ENCODE results near the gene SP5.
"Not testable (repeated sequence)": the region's sequence is repeated elsewhere in the genome, so short reads cannot be mapped to it uniquely, and the experiment has no call there.

Gene SP5

DNA sequence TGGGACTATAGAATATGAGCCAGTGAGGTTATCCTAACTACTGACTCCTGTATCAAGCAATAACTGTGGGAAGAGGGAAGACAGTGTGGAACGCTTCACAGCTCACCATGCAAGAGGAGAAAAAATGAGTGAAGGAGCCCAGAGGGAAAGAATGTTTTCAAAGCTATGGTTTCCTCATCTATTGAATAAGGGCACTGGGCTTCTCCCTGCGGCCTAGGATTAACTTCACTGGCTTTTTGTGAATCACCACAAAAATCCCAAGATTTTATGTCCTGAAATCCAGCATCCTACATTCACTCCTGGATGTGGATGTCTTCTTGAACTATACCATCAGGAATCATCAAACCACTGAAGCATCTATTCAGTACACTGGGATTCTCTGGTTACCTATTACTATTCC is 44.5 kb upstream of the SP5 start:
- no peak overlapping the region for H3K4me3 ChIP-seq (ENCODE audit: low read length)

DNA sequence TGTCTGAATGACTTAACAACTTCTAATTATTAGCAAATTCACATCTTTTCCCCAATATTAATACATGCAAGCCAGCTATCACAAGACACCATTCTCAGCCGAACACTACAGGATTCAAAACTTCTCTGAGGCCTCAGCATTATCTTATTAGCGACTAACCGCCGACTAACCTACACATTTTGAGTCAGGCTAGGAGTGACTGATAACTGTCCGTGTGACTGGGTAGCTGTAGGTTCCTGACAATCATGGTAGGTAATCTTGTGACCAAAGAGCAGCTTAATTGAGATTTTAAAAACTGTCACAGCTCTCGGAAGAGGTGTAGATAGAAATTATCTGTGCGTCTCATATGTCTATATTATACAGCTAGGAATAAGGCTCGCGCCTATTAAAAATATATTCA is 44.1 kb upstream of the SP5 start:
- 0 out of 2 replicates have a peak, but pooled peaks cover 2% of the 10 kb centered on the region for H3K27me3 ChIP-seq (ENCODE audit: control insufficient read depth, low read length)
- H3K79me2 ChIP-seq (ENCODE audit: control insufficient read depth, low read length): no peaks in the 10 kb centered on the region
- H3K4me2 ChIP-seq (ENCODE audit: low read length): no peak overlapping the region
- H3F3A ChIP-seq (ENCODE audit: control insufficient read depth, insufficient read depth): no peaks in the 10 kb centered on the region
- H3K9me3 ChIP-seq (ENCODE audit: control insufficient read depth, insufficient read depth, low read length): no peaks in the 10 kb centered on the region
- TF ChIP-seq EZH2phosphoT487 (IDR thresholded peaks at IDR 0.05; ENCODE audit: borderline replicate concordance, low read length): no peak
- TF ChIP-seq, protein P1, sequence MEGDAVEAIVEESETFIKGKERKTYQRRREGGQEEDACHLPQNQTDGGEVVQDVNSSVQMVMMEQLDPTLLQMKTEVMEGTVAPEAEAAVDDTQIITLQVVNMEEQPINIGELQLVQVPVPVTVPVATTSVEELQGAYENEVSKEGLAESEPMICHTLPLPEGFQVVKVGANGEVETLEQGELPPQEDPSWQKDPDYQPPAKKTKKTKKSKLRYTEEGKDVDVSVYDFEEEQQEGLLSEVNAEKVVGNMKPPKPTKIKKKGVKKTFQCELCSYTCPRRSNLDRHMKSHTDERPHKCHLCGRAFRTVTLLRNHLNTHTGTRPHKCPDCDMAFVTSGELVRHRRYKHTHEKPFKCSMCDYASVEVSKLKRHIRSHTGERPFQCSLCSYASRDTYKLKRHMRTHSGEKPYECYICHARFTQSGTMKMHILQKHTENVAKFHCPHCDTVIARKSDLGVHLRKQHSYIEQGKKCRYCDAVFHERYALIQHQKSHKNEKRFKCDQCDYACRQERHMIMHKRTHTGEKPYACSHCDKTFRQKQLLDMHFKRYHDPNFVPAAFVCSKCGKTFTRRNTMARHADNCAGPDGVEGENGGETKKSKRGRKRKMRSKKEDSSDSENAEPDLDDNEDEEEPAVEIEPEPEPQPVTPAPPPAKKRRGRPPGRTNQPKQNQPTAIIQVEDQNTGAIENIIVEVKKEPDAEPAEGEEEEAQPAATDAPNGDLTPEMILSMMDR (IDR thresholded peaks at IDR 0.05; ENCODE audit: low read depth, low read length, poor library complexity, severe bottlenecking): no peak
- H3K9me2 ChIP-seq (replicated peaks; ENCODE audit: control insufficient read depth, low read length): no peaks in the 10 kb centered on the region
- no peak overlapping the region for H3K4me3 ChIP-seq (ENCODE audit: low read length)
- no peaks in the 10 kb centered on the region for H4K20me1 ChIP-seq (ENCODE audit: control insufficient read depth, insufficient read depth, low read depth, low read length)
- H3K36me3 ChIP-seq (ENCODE audit: control insufficient read depth, low read length): no peaks in the 10 kb centered on the region
- no peak overlapping the region for H3K27ac ChIP-seq (ENCODE audit: low read depth, low read length)
- no peaks in the 10 kb centered on the region for H3K4me1 ChIP-seq (ENCODE audit: control insufficient read depth, low read length)

More for the DNA sequence above, 44.5 kb upstream of the SP5 start:
- Histone ChIP-seq H3K27ac (ENCODE audit: low read depth, low read length) (no peak overlapping the region), H3K36me3 (ENCODE audit: control insufficient read depth, low read length) (no peaks in the 10 kb centered on the region), H3K9me2 (replicated peaks; ENCODE audit: control insufficient read depth, low read length) (no peaks in the 10 kb centered on the region), H3K79me2 (ENCODE audit: control insufficient read depth, low read length) (no peaks in the 10 kb centered on the region), H3F3A (ENCODE audit: control insufficient read depth, insufficient read depth) (no peaks in the 10 kb centered on the region), H3K27me3 (ENCODE audit: control insufficient read depth, low read length) (0 out of 2 replicates have a peak, but pooled peaks cover 2% of the 10 kb centered on the region), H3K4me2 (ENCODE audit: low read length) (no peak overlapping the region), H4K20me1 (ENCODE audit: control insufficient read depth, insufficient read depth, low read depth, low read length) (no peaks in the 10 kb centered on the region), H3K4me1 (ENCODE audit: control insufficient read depth, low read length) (no peaks in the 10 kb centered on the region), H3K9me3 (ENCODE audit: control insufficient read depth, insufficient read depth, low read length) (no peaks in the 10 kb centered on the region)
- TF ChIP-seq EZH2phosphoT487 (IDR thresholded peaks at IDR 0.05; ENCODE audit: borderline replicate concordance, low read length): no peak
- TF ChIP-seq, protein P1 (IDR thresholded peaks at IDR 0.05; ENCODE audit: low read depth, low read length, poor library complexity, severe bottlenecking): no peak

DNA sequence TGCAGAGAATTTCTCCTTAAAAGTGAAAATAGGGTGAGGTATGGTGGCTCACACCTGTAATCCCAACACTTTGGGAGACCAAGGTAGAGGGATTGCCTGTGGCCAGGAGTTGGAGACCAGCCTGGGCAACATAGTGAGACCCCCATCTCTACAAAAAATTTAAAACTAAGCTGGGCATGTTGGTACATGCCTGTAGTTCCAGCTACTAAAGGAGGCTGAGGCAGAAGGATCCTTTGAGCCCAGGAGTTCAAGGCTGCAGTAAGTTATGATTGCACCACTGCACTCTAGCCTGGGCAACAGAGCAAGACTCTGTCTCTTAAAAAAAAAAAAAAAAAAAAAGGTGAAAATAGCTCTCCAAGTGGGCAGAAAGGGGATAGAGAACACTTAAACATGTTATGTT is 40.9 kb upstream of the SP5 start:
- not testable (repeated sequence) for H3K4me3 ChIP-seq (ENCODE audit: low read length); H3K27ac ChIP-seq (ENCODE audit: low read depth, low read length); H3K36me3 ChIP-seq (ENCODE audit: control insufficient read depth, low read length); H3K9me3 ChIP-seq (ENCODE audit: control insufficient read depth, insufficient read depth, low read length); H3F3A ChIP-seq (ENCODE audit: control insufficient read depth, insufficient read depth); H4K20me1 ChIP-seq (ENCODE audit: control insufficient read depth, insufficient read depth, low read depth, low read length); H3K79me2 ChIP-seq (ENCODE audit: control insufficient read depth, low read length); H3K27me3 ChIP-seq (ENCODE audit: control insufficient read depth, low read length); H3K9me2 ChIP-seq (replicated peaks; ENCODE audit: control insufficient read depth, low read length); H3K4me1 ChIP-seq (ENCODE audit: control insufficient read depth, low read length); H3K4me2 ChIP-seq (ENCODE audit: low read length)

DNA sequence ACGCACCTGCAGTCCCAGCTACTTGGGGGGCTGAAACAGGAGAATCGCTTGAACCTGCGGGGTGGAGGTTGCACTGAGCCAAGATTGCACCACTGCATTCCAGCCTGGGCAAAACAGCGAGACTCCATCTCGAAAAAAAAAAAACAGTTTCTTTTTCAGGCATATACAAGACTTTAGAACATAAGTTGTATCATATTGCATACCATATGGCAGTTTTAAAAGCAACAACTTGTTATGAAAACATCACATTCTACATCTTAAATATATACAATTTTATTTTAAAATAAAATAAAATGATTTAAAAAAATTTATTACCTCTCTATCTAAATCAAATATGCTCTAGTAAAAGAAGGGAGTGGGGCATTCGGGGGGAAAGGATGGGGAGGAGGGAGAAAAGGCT is 39.4 kb upstream of the SP5 start:
- Histone ChIP-seq H3K9me3 (ENCODE audit: control insufficient read depth, insufficient read depth, low read length) (no peaks in the 10 kb centered on the region), H3K27me3 (ENCODE audit: control insufficient read depth, low read length) (0 out of 2 replicates have a peak, but pooled peaks cover 2% of the 10 kb centered on the region)
- TF ChIP-seq, protein P1 (IDR thresholded peaks at IDR 0.05; ENCODE audit: low read depth, low read length, poor library complexity, severe bottlenecking): no peak
- no peak for TF ChIP-seq EZH2phosphoT487 (IDR thresholded peaks at IDR 0.05; ENCODE audit: borderline replicate concordance, low read length)

More for the DNA sequence above, 39.4 kb upstream of the SP5 start:
- Histone ChIP-seq H3K4me1 (ENCODE audit: control insufficient read depth, low read length) (no peaks in the 10 kb centered on the region), H3K79me2 (ENCODE audit: control insufficient read depth, low read length) (no peaks in the 10 kb centered on the region), H3F3A (ENCODE audit: control insufficient read depth, insufficient read depth) (no peaks in the 10 kb centered on the region), H4K20me1 (ENCODE audit: control insufficient read depth, insufficient read depth, low read depth, low read length) (no peaks in the 10 kb centered on the region), H3K27ac (ENCODE audit: low read depth, low read length) (no peak overlapping the region), H3K9me2 (replicated peaks; ENCODE audit: control insufficient read depth, low read length) (no peaks in the 10 kb centered on the region), H3K36me3 (ENCODE audit: control insufficient read depth, low read length) (no peaks in the 10 kb centered on the region), H3K4me2 (ENCODE audit: low read length) (no peak overlapping the region), H3K4me3 (ENCODE audit: low read length) (no peak overlapping the region)

Measured in DOHH2 (cell line).